T-helper 2 cell (primary cell): Measurements from ENCODE around the gene TANGO2.

Source experiments
- DNase-seq, 5 experiments: peaks; one replicate each; pipeline versions ENCODE4 v3.0.0 to v3.0.0-alpha.2; 2012 to 2022

The TANGO2 gene

DNA sequence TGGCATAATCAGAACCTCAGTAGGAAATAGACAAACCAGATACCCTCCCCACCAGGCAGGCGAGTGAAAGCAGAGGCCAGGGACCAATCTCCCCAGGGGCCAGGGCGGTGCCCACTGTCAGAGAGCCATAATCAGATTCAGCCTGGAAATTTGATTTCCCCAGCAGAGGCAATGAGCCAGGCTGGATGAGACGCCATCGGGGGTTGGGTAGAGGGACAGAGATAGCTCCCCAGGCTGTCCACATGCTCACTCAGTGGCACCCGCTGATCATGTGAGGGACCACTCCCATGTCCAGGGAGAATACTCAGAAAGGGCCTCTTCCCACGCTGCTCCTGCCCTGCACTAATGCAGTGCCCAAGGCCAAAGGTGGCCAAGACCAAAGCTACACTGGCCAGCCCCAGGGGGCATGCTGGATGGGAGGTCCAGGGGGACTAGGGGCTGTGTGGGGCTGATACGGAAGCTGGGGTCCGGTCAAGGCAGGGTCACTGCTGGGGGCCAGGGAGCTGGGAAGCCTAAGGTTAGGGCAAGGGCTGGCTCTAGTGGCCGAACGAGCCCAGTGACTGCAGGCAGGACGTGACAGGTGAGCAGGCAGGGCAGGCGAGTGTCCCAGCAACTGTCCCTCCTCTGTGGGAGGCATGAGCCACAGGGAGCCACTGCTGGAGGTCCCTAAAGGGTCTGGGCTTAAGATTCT, 24.1 kb upstream of the TANGO2 start:
- DNase-seq, result no peak

DNA sequence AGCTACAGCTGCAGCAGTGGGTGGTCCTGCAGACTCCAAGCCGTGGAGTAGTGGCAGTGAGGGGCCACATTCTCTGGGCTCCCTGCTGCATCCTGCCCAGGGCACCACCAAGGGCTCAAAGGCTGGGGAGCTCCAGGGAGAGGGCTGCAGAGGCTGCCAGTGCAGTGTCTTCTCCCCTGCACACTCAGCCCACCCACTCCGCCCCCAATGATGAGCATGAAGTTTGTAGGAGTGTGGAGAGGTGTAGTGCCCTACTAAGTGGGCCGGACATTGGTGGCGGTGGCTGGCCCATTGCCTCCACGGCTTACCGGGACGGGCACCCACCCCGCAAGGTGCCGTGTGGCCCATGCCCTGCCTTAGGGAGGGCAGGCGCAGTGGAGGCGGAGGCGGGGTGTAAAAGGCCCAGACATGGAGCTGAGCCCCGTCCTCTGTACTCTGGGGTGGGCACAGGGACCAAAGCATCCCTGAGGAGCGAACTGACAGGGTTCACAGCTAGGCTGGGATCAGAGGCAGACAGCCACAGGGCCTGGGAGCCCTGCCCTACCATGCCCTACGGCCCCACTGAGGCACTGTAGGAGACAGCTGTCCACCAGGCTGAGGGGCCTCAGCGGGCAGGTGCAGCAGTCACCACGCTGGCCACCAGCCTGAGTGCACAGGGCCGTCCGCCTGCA, 23.2 kb upstream of the TANGO2 start:
- no peak for DNase-seq

DNA sequence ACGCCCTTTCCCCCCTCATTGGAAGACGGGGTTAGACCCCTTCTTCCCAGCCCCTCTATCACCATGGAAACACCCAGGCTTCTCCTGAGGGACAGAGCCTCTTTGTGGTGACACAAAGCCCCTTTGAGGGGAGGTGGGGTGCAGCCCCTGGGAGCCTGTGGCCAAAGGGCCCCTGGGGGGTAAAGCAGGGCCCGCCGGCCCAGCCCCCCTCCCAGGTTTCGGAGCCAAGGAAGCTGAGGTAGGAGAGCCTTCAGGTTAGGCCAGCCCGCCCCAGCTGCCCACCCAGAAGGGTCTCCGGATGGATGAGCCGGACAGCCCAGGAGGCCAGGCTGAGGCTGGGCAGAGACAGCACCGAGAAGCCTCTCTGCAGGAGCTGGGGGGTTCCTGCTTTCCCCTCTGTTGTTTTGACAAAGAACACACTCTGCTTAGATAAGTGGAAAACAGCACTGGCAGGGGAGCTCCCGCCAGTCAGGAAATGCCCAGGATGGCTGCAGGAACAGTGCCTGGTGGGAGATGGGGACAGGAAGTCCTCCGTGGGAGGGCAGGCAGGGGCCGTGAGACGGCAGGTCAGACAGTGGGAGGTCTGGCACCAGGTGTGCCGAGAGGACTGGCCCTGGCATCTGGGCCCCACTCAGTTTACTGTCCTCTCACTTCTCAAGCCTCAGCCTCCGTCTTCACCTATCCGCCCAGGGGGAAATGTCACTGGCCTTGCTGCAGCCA, 22.5 kb upstream of the TANGO2 start:
- no peak for DNase-seq

DNA sequence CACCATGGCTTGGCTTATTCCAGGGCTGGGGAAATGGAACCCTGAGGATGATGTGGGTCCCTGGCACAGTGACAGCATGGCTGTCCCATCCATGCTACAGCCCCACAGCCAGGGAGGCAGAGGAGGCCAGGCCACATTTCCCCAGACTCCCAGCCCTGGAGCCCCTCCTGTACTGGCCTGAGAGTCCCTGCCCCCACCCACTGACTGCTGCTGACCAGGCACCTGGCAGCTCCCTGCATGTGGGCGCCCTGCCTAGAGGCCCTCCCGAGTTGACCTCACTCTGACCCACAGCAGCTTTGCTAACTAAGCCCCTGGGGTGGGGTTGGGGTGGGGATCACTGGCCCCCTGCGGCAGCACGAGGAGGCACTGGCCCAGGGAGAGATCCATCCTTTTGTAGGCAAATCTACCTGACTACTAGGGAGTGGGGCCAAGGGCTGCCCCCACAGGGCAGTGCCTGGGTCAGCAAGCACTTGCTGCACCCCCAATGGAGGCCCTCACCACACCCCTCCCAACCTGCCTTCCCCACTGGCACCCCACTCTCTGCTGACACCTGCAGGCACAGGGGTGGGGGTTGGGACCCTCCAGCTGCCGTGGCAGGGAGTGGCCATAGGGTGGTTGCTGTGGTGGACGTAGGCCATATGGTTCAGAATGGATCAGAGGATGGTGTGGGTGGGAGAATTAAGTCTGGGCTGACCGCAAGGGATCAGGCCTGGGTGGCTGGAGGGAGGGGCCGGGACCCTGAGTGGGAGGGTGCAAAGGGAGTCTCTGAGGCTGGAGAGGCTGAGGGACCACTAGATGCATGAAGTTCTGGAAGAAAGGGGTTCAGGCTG, 21.7 kb upstream of the TANGO2 start:
- DNase-seq, result no peak

DNA sequence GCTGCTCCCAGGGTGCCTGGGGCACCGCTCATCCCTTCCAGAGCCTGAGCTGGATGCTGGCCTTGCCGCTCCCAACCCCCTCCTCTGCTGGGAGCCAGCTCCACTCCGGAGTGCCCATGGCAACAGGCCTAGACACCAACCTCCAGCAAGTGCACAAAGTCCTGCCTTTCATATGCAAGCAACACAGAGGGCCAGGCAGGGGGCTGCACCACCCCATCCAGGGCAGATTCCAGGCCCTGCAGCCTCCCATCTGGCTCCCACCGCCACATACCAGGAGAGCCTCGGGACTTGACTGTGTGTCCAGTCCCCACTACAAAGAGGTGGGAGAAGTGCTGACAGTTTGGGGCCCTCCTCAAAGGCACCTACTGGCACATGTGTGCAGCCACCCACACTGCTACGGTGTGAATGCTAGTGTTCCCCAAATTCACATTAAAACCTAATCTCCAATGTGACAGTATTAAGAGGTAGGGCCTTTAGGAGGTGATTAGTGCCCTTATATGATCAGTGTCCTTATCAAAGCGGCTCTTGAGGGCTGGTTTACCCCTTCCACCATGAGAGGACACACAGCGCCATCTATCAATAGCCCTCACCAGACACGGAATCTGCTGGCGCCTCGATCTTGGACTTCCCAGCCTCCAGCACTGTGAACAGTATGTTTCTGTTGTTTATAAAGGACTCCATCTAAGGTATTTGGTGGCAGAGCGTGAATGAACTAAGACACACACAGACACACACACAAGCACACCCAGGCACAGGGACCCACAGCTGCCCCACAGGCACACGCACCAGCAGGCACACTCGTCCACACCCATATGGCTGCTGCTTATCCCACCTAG, 20.4 kb upstream of the TANGO2 start:
- DNase-seq, result no peak

DNA sequence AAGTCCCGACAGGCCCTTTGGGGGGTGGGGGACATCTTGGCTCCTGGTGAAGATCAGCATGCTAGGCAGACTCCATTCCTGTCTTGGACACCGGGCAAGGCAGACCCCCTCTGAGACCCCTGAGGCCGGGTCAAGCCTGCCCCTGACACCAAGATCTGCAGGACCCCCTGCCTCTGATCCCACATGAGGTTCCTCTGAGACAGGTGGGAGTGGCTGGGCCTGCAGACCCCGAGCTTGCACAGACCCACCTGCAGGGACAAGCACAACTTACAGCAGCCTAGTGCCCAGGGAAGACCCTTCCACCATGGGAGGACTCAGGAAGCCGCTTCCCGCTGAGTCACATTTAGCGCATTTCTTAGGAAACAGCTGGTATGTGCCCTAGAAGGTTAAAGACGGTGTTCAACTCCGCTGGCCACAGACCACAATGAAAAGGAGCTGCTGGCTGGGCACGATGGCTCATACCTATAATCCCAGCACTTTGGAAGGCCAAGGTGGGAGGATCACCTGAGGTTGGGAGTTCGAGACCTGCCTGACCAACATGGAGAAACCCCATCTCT, 19.8 kb upstream of the TANGO2 start:
- no peak for DNase-seq

DNA sequence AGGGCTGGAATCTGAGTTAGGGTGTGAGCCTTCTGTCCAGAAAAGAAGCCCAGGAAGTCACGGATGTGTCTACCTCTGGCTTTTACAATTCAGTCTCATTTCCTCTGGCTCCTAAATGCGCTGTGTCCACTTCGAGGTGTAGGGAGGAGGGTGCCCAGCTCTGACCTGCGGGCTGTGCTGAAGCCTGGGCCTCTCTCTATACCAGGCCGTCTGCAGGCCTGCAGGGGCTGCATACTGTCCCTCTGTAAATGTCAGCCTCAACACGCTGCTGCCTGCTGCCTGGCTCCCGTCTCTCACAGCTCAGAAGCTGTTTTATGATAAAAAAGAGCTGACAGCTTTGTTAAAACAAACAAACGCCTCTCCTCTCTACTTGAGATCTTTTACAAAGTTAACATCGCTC, 18.8 kb upstream of the TANGO2 start:
- DNase-seq, result no peak

DNA sequence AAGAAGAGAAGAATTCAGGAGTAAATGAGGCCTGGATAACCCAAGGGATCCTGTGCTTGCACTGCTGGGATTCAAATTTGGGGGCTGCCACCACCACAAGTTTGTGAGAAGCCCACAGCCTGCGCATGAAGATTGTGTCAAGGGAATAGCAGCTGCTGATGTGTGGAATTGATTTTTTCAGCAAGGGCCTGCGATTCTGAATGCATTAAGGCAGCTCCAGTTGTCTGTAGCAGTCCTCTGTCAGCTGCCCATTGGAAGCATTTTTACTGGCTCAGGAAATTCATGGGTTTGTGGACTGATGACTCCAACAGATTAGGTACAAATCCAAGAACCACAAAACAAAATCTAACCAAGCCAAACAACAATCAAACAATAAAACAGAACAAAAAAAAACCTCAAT, 18.3 kb upstream of the TANGO2 start:
- no peak for DNase-seq

DNA sequence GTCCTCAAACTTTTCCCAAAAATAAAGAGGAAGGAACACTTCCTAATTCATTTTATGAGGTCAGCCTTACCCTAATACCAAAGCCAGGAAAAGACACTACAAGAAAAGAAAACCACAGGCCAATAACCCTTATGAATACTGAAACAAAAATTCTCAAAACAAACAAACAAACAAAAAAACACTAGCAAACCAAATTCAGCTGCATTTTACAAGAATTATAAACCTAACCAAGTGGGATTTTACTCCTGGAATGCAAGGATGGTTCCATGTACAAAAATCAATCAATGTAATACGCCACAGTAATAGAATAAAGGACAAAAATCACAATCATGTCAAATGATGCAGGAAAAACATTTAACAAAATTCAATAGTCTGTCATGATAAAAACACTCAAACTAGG, 17.6 kb upstream of the TANGO2 start:
- DNase-seq, result no peak

DNA sequence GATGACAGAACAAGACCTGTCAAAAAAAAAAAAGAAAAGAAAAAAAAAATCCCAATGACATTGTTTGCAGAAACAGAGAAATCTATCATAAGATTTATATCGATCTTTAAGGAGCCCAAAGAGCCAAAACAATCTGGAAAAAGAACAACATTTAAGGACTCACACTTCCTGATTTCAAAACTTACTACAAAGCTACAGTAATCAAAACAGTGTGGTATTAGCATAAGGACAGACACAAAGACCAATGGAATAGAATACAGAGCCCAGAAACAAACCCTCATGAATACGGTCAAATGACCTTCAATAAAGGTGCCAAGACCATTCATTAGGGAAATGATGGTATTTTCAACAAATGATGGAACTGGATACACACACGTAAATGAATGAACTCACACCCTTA, 16.4 kb upstream of the TANGO2 start:
- DNase-seq, result no peak

DNA sequence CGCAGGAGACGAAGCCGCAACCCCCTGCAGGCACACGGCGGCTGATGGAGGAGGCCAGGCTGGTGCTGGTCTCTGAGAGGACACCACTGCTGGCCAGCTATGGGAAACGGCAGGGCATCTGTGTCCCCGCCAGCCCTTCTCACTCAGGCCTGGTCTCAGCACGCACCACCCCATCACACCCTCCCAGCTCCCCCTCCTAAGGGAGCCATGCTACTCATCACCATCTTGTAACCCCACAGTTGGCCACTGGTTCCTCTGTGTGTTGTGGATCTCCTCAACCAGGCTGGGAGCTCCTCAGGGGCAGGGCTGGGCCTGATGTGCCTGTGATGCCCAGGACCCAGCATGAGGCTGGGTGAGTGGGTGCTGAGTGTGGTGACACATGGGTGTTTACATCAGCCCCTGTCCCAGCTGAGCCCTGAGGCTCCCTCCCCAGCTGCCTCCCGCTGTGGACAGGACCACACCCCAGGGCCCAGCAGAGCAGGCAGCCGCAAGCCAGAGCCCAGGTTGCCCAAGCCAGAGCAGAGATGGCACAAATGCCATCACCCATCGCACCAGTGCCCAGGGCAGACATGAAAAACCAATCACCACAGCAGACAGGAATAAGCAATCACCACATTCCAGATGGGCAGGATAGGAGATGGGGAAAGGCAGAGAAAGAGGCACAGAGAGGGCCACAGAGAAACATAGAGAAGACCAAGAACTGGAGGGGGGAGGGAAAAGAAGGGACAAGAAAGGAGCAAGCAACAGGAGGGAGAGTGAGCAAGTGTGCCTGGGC, 12.5 kb upstream of the TANGO2 start:
- no peak for DNase-seq

DNA sequence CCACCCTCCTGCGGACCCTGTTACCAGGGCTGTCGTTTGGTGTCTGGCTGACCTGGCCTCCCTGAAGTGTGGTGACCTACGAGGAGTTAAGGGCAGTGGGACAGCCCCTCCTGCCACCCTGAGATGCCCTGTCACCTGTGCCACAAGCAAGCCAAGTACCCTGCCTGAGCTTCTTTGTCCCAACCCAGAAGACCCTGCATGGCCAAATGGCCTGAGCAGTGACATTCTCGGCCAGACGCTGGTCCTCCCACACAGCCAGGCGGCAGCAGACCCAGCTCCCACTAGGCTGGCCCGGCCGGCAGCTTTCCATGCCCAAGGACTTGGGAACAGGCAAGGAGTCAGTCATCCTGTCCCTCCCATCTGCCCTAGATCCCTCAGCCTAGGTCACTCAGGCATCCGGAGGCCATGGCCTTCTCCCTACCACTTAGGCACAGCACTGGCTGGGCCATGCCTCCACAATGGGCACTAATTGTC, 11.9 kb upstream of the TANGO2 start:
- DNase-seq, result no peak

DNA sequence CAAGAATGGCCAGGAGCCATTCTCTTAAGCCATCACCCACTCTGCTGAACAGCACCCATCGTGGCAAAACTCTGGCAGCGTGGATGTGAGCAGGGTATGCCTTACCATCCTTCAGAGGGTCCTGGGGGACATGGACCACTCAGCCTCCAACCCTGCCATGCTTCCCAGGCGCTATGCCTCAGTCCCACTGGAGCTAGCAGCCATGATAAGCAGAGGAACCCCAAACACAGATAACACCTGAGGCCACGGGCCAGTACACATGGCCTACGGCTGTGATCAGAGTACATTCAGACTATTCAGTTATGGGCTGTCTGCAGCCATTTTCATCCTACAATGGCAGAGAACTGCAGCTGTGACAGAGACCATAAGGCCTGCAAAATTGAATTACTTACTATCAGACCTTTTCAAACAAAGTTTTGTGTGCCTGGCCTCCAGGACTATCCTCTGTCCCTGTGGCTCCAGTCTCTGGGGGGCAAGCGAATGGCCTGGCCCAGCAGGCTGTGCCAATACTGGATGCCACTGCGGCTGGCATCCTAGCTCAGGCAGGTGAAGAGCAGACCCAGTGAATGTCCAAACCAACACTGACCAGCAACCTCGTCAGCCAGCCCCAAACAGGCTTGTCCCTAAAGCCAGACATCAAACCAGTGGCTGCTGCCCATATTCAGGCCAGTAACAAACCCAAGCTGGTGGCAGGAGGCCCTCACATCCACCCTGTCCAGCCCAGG, 11.2 kb upstream of the TANGO2 start:
- no peak for DNase-seq

DNA sequence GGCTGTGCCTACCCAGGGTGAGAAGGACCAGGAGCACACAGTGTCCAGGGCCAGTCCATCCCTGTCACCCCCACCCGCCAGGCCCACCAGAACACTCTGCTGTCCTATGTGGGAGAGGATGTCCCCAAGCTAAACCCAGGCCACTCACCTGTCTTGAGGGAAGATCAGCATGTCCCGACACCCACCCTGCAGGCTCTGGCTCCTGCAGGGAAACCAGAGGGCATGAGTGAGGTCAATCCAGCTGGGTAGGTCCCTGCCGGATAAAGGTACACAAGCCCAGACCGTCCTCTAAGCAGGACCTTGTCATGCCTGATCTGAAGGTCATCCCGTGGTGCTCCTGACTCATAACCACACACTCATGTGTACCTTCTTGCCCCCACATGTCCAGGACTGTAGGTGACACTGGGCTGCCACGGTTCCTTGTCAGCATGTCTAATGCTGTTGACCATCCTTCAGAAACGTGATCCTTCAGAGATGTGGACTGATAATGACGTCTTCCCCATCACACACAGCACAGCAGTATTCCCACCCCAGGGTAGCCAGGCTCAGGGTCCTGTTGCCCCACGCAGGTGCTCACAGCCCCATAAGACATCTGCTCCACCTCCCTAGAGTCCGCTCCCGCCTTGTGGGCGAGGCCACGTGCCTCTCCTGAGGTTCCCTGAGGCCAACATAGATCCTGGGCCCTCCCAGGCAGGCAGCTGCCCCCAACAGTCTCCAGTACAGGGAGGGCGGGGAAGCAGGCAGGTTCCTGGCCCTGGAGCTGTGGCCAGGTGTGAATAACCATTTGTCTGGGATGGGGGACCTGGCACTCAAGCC, 10.4 kb upstream of the TANGO2 start:
- DNase-seq, result no peak

DNA sequence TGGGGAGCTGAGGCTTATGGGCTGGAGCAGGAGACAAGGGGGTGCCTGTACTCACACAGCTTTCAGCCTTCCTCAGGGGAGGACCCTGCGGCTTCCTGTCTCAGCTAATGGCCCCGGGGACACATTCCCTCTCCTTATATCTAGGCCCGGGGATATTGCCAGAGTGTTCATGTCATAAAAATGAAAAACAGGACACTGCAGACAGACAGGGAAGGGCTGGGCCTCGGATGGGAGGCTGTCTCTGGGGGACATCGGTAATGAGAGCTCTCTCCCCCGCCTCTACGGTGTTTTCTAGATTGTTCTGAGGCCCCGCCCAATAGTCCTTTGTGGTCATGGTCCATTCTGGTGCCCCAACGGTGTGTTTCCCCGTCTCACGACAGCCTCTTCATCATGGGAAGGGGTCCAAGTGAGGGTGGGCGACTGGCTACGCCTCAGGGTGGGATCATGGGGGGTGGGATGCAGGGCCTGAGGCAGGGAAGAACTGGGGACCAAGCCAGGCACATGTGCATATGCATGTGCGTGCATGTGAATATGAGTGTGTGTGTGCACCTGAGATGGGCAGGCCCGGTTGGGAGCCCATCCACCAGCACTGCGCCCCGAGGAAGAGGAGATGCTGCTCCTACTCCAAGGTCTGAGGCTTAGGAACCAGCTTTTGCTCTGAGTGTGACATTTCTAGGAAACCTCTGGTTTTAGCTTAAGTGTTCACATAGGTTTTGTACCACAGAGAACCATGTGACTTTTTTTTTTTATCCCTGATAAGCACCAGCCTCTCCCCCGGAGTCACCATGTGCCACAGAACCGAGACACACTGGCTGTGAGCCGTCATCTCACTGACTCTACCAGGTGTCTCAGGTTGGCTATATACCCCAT, 9.6 kb upstream of the TANGO2 start:
- no peak for DNase-seq

DNA sequence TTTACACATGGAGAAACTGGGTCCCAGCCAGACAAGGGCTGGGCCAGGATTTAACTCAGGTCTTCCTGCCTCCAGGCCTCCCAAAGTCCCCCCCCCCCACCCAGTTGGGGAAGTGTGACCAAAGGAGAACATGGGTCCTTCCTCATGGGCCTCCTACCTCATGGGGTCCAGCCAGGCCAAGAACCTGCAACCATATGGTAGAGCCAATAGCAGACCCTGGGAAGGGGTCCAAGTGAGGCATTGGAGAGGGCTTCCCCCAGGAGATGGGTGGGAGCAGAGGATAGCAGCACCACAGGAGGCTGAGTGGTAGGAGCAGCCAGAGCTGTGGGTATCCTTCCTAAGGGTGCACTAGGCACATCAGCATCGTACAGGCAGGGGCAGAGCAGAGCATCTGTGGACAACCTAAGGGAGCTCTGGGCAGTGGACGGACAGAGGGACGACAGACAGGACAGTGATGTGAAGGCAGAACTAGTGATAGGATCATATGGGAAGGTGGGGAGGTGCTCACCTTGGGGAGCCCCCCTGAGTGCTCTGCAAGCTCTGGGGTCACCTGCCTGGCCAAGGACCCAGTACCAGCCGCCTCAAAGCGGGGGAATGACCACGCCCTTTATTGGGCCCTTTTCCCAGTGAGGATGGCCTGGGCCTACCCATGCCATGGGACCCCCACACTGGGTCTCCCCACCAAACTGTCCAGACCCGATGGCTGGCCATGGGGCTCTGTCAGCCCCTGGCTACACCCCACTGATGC, 8.7 kb upstream of the TANGO2 start:
- DNase-seq, result no peak

DNA sequence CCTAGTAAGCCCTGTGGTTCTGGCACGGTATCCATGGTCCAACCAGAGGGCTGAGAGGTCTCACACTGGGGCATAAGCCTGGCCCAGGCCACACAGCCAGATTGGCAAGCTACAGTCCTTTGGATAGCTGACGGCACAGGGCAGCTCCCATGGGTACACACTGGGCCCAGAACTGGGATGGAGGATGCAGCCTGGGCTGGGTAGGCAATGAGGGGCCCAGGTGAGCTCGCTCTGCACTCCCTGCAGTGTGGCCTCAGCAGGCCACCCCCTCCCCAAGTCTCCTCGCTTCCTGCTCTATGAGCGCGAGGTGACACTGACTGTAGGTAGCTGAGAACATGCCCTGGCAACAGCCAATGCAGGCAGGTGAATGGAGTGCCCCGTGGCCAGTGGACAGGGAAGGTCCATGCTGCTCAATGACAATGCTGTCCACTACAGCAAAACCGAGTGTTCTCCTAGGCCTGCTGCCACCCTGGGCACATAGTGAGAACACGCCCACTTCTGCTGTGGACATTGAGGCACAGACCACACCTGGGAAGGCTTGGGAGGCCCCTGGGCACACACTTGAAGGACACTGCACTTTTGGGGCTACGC, 8.1 kb upstream of the TANGO2 start:
- no peak for DNase-seq
